Measurements from ENCODE around the gene ARHGDIB.
A peak's percentile ranks its signal among the peaks of the same experiment; 100 is the strongest.

ARHGDIB gene

GRCh38 chr12:14937014-14937413, 24.4 kb downstream of the ARHGDIB start:
- H3K4me1 ChIP-seq (ENCODE audit: control insufficient read depth in 5 of 5, insufficient read depth in 5 of 5, low read length in 5 of 5), result no peaks in the 10 kb centered on the region
- H3K27ac ChIP-seq (ENCODE audit: low read depth, low read length), result no peak overlapping the region
- H3K36me3 ChIP-seq (ENCODE audit: control insufficient read depth in 5 of 5, insufficient read depth in 5 of 5, low read length in 5 of 5), result peaks cover 4 to 11% (median 6%) of the 10 kb centered on the region in 5 donors
- H3K27me3 ChIP-seq (ENCODE audit: control insufficient read depth in 5 of 5, insufficient read depth in 4 of 5, low read length in 5 of 5), result no peaks in the 10 kb centered on the region
- H3K4me3 ChIP-seq (ENCODE audit: low read depth in 1 of 5, low read length in 5 of 5), result no peak overlapping the region
- H3K9ac ChIP-seq (ENCODE audit: low read length in 5 of 5), result no peak overlapping the region
- no peaks in the 10 kb centered on the region for H3K9me3 ChIP-seq (ENCODE audit: control insufficient read depth in 5 of 5, low read length in 5 of 5)

- Histone ChIP-seq H3K9ac (ENCODE audit: low read length in 5 of 5) (no peak overlapping the region), H3K9me3 (ENCODE audit: control insufficient read depth in 5 of 5, low read length in 5 of 5) (no peaks in the 10 kb centered on the region), H3K36me3 (ENCODE audit: control insufficient read depth in 5 of 5, insufficient read depth in 5 of 5, low read length in 5 of 5) (peaks cover 0 to 5% (median 4%) of the 10 kb centered on the region in 5 donors), H3K27me3 (ENCODE audit: control insufficient read depth in 5 of 5, insufficient read depth in 4 of 5, low read length in 5 of 5) (no peaks in the 10 kb centered on the region), H3K4me1 (ENCODE audit: control insufficient read depth in 5 of 5, insufficient read depth in 5 of 5, low read length in 5 of 5) (no peaks in the 10 kb centered on the region), H3K4me3 (ENCODE audit: low read depth in 1 of 5, low read length in 5 of 5) (no peak overlapping the region), H3K27ac (ENCODE audit: low read depth, low read length) (no peak overlapping the region)
Measured at GRCh38 chr12:14936224-14936861, 25.1 kb downstream of the ARHGDIB start.

GRCh38 chr12:14935031-14935430, 26.4 kb downstream of the ARHGDIB start:
- no peaks in the 10 kb centered on the region for H3K36me3 ChIP-seq (ENCODE audit: control insufficient read depth in 5 of 5, insufficient read depth in 5 of 5, low read length in 5 of 5)
- no peak overlapping the region for H3K4me3 ChIP-seq (ENCODE audit: low read depth in 1 of 5, low read length in 5 of 5)
- no peak overlapping the region for H3K9ac ChIP-seq (ENCODE audit: low read length in 5 of 5)
- H3K9me3 ChIP-seq (ENCODE audit: control insufficient read depth in 5 of 5, low read length in 5 of 5), result no peaks in the 10 kb centered on the region
- H3K27ac ChIP-seq (ENCODE audit: low read depth, low read length), result no peak overlapping the region
- no peaks in the 10 kb centered on the region for H3K27me3 ChIP-seq (ENCODE audit: control insufficient read depth in 5 of 5, insufficient read depth in 4 of 5, low read length in 5 of 5)
- H3K4me1 ChIP-seq (ENCODE audit: control insufficient read depth in 5 of 5, insufficient read depth in 5 of 5, low read length in 5 of 5), result no peaks in the 10 kb centered on the region

- Histone ChIP-seq H3K27me3 (ENCODE audit: control insufficient read depth in 5 of 5, insufficient read depth in 4 of 5, low read length in 5 of 5) (no peaks in the 10 kb centered on the region), H3K36me3 (ENCODE audit: control insufficient read depth in 5 of 5, insufficient read depth in 5 of 5, low read length in 5 of 5) (no peaks in the 10 kb centered on the region), H3K27ac (ENCODE audit: low read depth, low read length) (no peak overlapping the region), H3K4me1 (ENCODE audit: control insufficient read depth in 5 of 5, insufficient read depth in 5 of 5, low read length in 5 of 5) (no peaks in the 10 kb centered on the region), H3K9me3 (ENCODE audit: control insufficient read depth in 5 of 5, low read length in 5 of 5) (no peaks in the 10 kb centered on the region), H3K9ac (ENCODE audit: low read length in 5 of 5) (no peak overlapping the region), H3K4me3 (ENCODE audit: low read depth in 1 of 5, low read length in 5 of 5) (no peak overlapping the region)
Measured at GRCh38 chr12:14934511-14934910, 26.9 kb downstream of the ARHGDIB start.

GRCh38 chr12:14931791-14932560, 29.4 kb downstream of the ARHGDIB start:
- Histone ChIP-seq H3K27me3 (ENCODE audit: control insufficient read depth in 5 of 5, insufficient read depth in 4 of 5, low read length in 5 of 5) (peaks cover 0 to 4% (median 0%) of the 10 kb centered on the region in 5 donors), H3K36me3 (ENCODE audit: control insufficient read depth in 5 of 5, insufficient read depth in 5 of 5, low read length in 5 of 5) (no peaks in the 10 kb centered on the region), H3K9ac (ENCODE audit: low read length in 5 of 5) (no peak overlapping the region), H3K4me1 (ENCODE audit: control insufficient read depth in 5 of 5, insufficient read depth in 5 of 5, low read length in 5 of 5) (peaks cover 0 to 6% (median 0%) of the 10 kb centered on the region in 5 donors), H3K27ac (ENCODE audit: low read depth, low read length) (no peak overlapping the region), H3K9me3 (ENCODE audit: control insufficient read depth in 5 of 5, low read length in 5 of 5) (no peaks in the 10 kb centered on the region), H3K4me3 (ENCODE audit: low read depth in 1 of 5, low read length in 5 of 5) (no peak overlapping the region)

- Histone ChIP-seq H3K27me3 (ENCODE audit: control insufficient read depth in 5 of 5, insufficient read depth in 4 of 5, low read length in 5 of 5) (peaks cover 0 to 4% (median 0%) of the 10 kb centered on the region in 5 donors), H3K9me3 (ENCODE audit: control insufficient read depth in 5 of 5, low read length in 5 of 5) (no peaks in the 10 kb centered on the region), H3K4me1 (ENCODE audit: control insufficient read depth in 5 of 5, insufficient read depth in 5 of 5, low read length in 5 of 5) (peaks cover 0 to 6% (median 0%) of the 10 kb centered on the region in 5 donors), H3K4me3 (ENCODE audit: low read depth in 1 of 5, low read length in 5 of 5) (no peak overlapping the region), H3K36me3 (ENCODE audit: control insufficient read depth in 5 of 5, insufficient read depth in 5 of 5, low read length in 5 of 5) (no peaks in the 10 kb centered on the region), H3K9ac (ENCODE audit: low read length in 5 of 5) (no peak overlapping the region), H3K27ac (ENCODE audit: low read depth, low read length) (no peak overlapping the region)
Measured at GRCh38 chr12:14931359-14931758, 30.0 kb downstream of the ARHGDIB start.

- H3K4me1 ChIP-seq (ENCODE audit: control insufficient read depth in 5 of 5, insufficient read depth in 5 of 5, low read length in 5 of 5), result peaks cover 0 to 6% (median 0%) of the 10 kb centered on the region in 5 donors
- no peaks in the 10 kb centered on the region for H3K36me3 ChIP-seq (ENCODE audit: control insufficient read depth in 5 of 5, insufficient read depth in 5 of 5, low read length in 5 of 5)
- H3K4me3 ChIP-seq (ENCODE audit: low read depth in 1 of 5, low read length in 5 of 5), result no peak overlapping the region
- no peak overlapping the region for H3K9ac ChIP-seq (ENCODE audit: low read length in 5 of 5)
- H3K27ac ChIP-seq (ENCODE audit: low read depth, low read length), result no peak overlapping the region
- no peaks in the 10 kb centered on the region for H3K9me3 ChIP-seq (ENCODE audit: control insufficient read depth in 5 of 5, low read length in 5 of 5)
- H3K27me3 ChIP-seq (ENCODE audit: control insufficient read depth in 5 of 5, insufficient read depth in 4 of 5, low read length in 5 of 5), result peaks cover 0 to 4% (median 0%) of the 10 kb centered on the region in 5 donors
Measured at GRCh38 chr12:14930299-14930698, 31.1 kb downstream of the ARHGDIB start.

GRCh38 chr12:14928931-14929330, 32.5 kb downstream of the ARHGDIB start:
- Histone ChIP-seq H3K27ac (ENCODE audit: low read depth, low read length) (no peak overlapping the region), H3K4me3 (ENCODE audit: low read depth in 1 of 5, low read length in 5 of 5) (peak overlapping the region in 1 of 5 donors; percentile 22), H3K27me3 (ENCODE audit: control insufficient read depth in 5 of 5, insufficient read depth in 4 of 5, low read length in 5 of 5) (peaks cover 0 to 4% (median 0%) of the 10 kb centered on the region in 5 donors), H3K4me1 (ENCODE audit: control insufficient read depth in 5 of 5, insufficient read depth in 5 of 5, low read length in 5 of 5) (peaks cover 0 to 6% (median 0%) of the 10 kb centered on the region in 5 donors), H3K9ac (ENCODE audit: low read length in 5 of 5) (no peak overlapping the region), H3K36me3 (ENCODE audit: control insufficient read depth in 5 of 5, insufficient read depth in 5 of 5, low read length in 5 of 5) (no peaks in the 10 kb centered on the region), H3K9me3 (ENCODE audit: control insufficient read depth in 5 of 5, low read length in 5 of 5) (no peaks in the 10 kb centered on the region)

- Histone ChIP-seq H3K27me3 (ENCODE audit: control insufficient read depth in 5 of 5, insufficient read depth in 4 of 5, low read length in 5 of 5) (peaks cover 0 to 4% (median 0%) of the 10 kb centered on the region in 5 donors), H3K9me3 (ENCODE audit: control insufficient read depth in 5 of 5, low read length in 5 of 5) (no peaks in the 10 kb centered on the region), H3K27ac (ENCODE audit: low read depth, low read length) (no peak overlapping the region), H3K9ac (ENCODE audit: low read length in 5 of 5) (no peak overlapping the region), H3K36me3 (ENCODE audit: control insufficient read depth in 5 of 5, insufficient read depth in 5 of 5, low read length in 5 of 5) (no peaks in the 10 kb centered on the region), H3K4me1 (ENCODE audit: control insufficient read depth in 5 of 5, insufficient read depth in 5 of 5, low read length in 5 of 5) (peaks cover 0 to 6% (median 0%) of the 10 kb centered on the region in 5 donors), H3K4me3 (ENCODE audit: low read depth in 1 of 5, low read length in 5 of 5) (no peak overlapping the region)
Measured at GRCh38 chr12:14927267-14927666, 34.1 kb downstream of the ARHGDIB start.

GRCh38 chr12:14924541-14924940, 36.9 kb downstream of the ARHGDIB start:
- peaks cover 0 to 4% (median 0%) of the 10 kb centered on the region in 5 donors for H3K27me3 ChIP-seq (ENCODE audit: control insufficient read depth in 5 of 5, insufficient read depth in 4 of 5, low read length in 5 of 5)
- peaks cover 0 to 6% (median 0%) of the 10 kb centered on the region in 5 donors for H3K4me1 ChIP-seq (ENCODE audit: control insufficient read depth in 5 of 5, insufficient read depth in 5 of 5, low read length in 5 of 5)
- no peaks in the 10 kb centered on the region for H3K36me3 ChIP-seq (ENCODE audit: control insufficient read depth in 5 of 5, insufficient read depth in 5 of 5, low read length in 5 of 5)
- no peak overlapping the region for H3K27ac ChIP-seq (ENCODE audit: low read depth, low read length)
- H3K4me3 ChIP-seq (ENCODE audit: low read depth in 1 of 5, low read length in 5 of 5), result no peak overlapping the region
- H3K9me3 ChIP-seq (ENCODE audit: control insufficient read depth in 5 of 5, low read length in 5 of 5), result no peaks in the 10 kb centered on the region
- H3K9ac ChIP-seq (ENCODE audit: low read length in 5 of 5), result no peak overlapping the region
